HepG2 (cell line): ENCODE measurements around the gene APOM. TPM values are rescaled to one million over a fixed set of nuclear protein-coding genes. Genes with fewer than 3 reads are reported as not detected.

Experiments
- ATAC-seq: fragments of 200-7000 bp; cut with Tn5 transposase; 3 replicates; pipeline ENCODE4 v1.9.1; 2020; ENCODE audit warnings: mild to moderate bottlenecking, moderate library complexity
- BruUV-seq: library from RNA; stranded (reverse); fragments of 400-500 nt; replicated peaks from 2 replicates; lab custom pipeline; 2021; lab: Mats Ljungman, UMichigan
- CTCF ChIA-PET: fragments of 300-600 bp; formaldehyde crosslinking; extraction: SDS; loops from one replicate; lab custom pipeline; 2021; ENCODE audit warnings: low total read pairs, inconsistent platforms, low intra/inter-chr PET ratio; lab: Yijun Ruan, JAX
- POLR2A ChIA-PET: fragments of 350-600 bp; sonication (Branson Sonifier 250); formaldehyde crosslinking; loops from one replicate; lab custom pipeline; 2020; ENCODE audit warnings: antibody characterized with exemption, inconsistent platforms; lab: Yijun Ruan, JAX
- DNase-seq: peaks from one replicate; pipeline ENCODE4 v3.0.0-alpha.2; 2015; ENCODE audit warnings: low spot score
- FAIRE-seq: peaks from 3 replicates; lab custom pipeline; 2011; peaks lifted over from hg19 to GRCh38; lab: Jason Lieb, UNC
- H2AFZ ChIP-seq: one replicate; pipeline ENCODE4 v1.6.1; 2011; ENCODE audit warnings: low read length, inconsistent platforms
- H3K27ac ChIP-seq: fragments of 300-600 bp; 3 replicates; pipeline ENCODE4 v1.8.0; 2011; ENCODE audit warnings: mixed run types, mild to moderate bottlenecking, mixed read lengths, low read length, inconsistent platforms; ENCODE audit not compliant: insufficient read depth; ENCODE audit errors: extremely low read length
- H3K27me3 ChIP-seq, 2 experiments: fragments of 200-600 bp in 1 of 2; 2 replicates in 1 of 2; 3 replicates in 1 of 2; pipeline versions ENCODE4 v1.6.0 to v1.8.0; 2011; ENCODE audit warnings: low read length in 2 of 2, mild to moderate bottlenecking in 2 of 2, moderate library complexity in 2 of 2, inconsistent platforms in 1 of 2; ENCODE audit not compliant: insufficient read depth in 2 of 2, control insufficient read depth in 1 of 2
- H3K36me3 ChIP-seq, 2 experiments: fragments of 200-600 bp in 1 of 2; replicated peaks in 1 of 2; 2 replicates in 1 of 2; 3 replicates in 1 of 2; pipeline versions ENCODE4 v1.5.1 to v1.8.0; 2011; ENCODE audit warnings: low read length in 2 of 2, inconsistent platforms in 1 of 2; ENCODE audit not compliant: insufficient read depth in 2 of 2, control insufficient read depth in 1 of 2
- H3K4me1 ChIP-seq: 2 replicates; pipeline ENCODE4 v1.5.1; 2012; ENCODE audit warnings: low read length, inconsistent platforms; ENCODE audit not compliant: insufficient read depth
- H3K4me2 ChIP-seq: 2 replicates; pipeline ENCODE4 v1.6.0; 2011; ENCODE audit warnings: low read depth, low read length, inconsistent platforms
- H3K4me3 ChIP-seq, 3 experiments: fragments of 200-600 bp in 1 of 3; sonication (generic), shearing (Covaris generic) in 1 of 3; replicated peaks in 1 of 3; 2 replicates each; pipeline ENCODE4 v1.5.1; 2011 to 2016; ENCODE audit warnings: low read length in 3 of 3, inconsistent platforms in 2 of 3, low read depth in 2 of 3, mild to moderate bottlenecking in 2 of 3, control low read depth in 1 of 3, mixed read lengths in 1 of 3; ENCODE audit not compliant: insufficient read depth in 1 of 3
- H3K79me2 ChIP-seq: one replicate; pipeline ENCODE4 v1.6.1; 2011; ENCODE audit warnings: low read length, inconsistent platforms; ENCODE audit not compliant: insufficient read depth
- H3K9ac ChIP-seq: 2 replicates; pipeline ENCODE4 v1.6.0; 2011; ENCODE audit warnings: mild to moderate bottlenecking, low read depth, low read length, inconsistent platforms; ENCODE audit not compliant: insufficient read depth
- H3K9me3 ChIP-seq: 2 replicates; pipeline ENCODE4 v1.5.1; 2012; ENCODE audit warnings: mild to moderate bottlenecking, low read length
- H4K20me1 ChIP-seq: 2 replicates; pipeline ENCODE4 v1.6.0; 2011; ENCODE audit warnings: inconsistent platforms, mild to moderate bottlenecking, low read length, moderate library complexity; ENCODE audit not compliant: insufficient read depth
- CBX1 ChIP-seq: IDR thresholded peaks from one replicate; pipeline ENCODE4 v1.6.1; 2016; ENCODE audit warnings: antibody characterized with exemption, low read depth
- CENPT ChIP-seq: sonication (generic); formaldehyde crosslinking; IDR thresholded peaks from 2 replicates; pipeline ENCODE4 v1.8.0; 2022; ENCODE audit warnings: low read depth, mild to moderate bottlenecking, moderate library complexity, missing genetic modification reagents
- DBP ChIP-seq: sonication (generic); formaldehyde crosslinking; IDR thresholded peaks from 2 replicates; pipeline ENCODE4 v1.4.0; 2020; ENCODE audit warnings: missing genetic modification reagents; ENCODE audit errors: not compliant biosample characterization
- HHEX ChIP-seq: IDR thresholded peaks from 2 replicates; pipeline ENCODE4 v1.6.1; 2016; ENCODE audit warnings: control low read depth
- NFE2 ChIP-seq: sonication (generic); formaldehyde crosslinking; IDR thresholded peaks from 2 replicates; pipeline ENCODE4 v1.4.0; 2020; ENCODE audit warnings: missing genetic modification reagents
- NR3C1 ChIP-seq: sonication (generic); formaldehyde crosslinking; IDR thresholded peaks from 2 replicates; pipeline ENCODE4 v1.4.0; 2020; ENCODE audit warnings: missing genetic modification reagents
- PAWR ChIP-seq: sonication (generic); formaldehyde crosslinking; IDR thresholded peaks from 2 replicates; pipeline ENCODE4 v1.4.0; 2020; ENCODE audit warnings: missing genetic modification reagents, mild to moderate bottlenecking, borderline replicate concordance
- SP2 ChIP-seq: sonication (generic); formaldehyde crosslinking; IDR thresholded peaks from 2 replicates; pipeline ENCODE4 v1.5.1; 2020; ENCODE audit warnings: mild to moderate bottlenecking, missing genetic modification reagents
- SP4 ChIP-seq: sonication (generic); formaldehyde crosslinking; IDR thresholded peaks from 2 replicates; pipeline ENCODE4 v1.8.1; 2023; ENCODE audit warnings: mild to moderate bottlenecking, missing genetic modification reagents
- TOE1 ChIP-seq: sonication (generic); formaldehyde crosslinking; IDR thresholded peaks from 2 replicates; pipeline ENCODE4 v1.4.0; 2020; ENCODE audit warnings: mild to moderate bottlenecking, missing genetic modification reagents
- WGBS: methylation state at CpG from one replicate; pipeline ENCODE4 v1.1.6; 2017; ENCODE audit warnings: low lambda C conversion rate; 5-methylcytosine and 5-hydroxymethylcytosine counted together
- in situ Hi-C: cut with HindIII; loops from 2 replicates; pipeline ENCODE4 v1.10.0; 2017; ENCODE audit warnings: low pct_unique_long_range_greater_than_20kb; ENCODE audit not compliant: extremely low pct_ligation_motif_present
- intact Hi-C: fragments of 100-400 bp; cut with micrococcal nuclease; formaldehyde crosslinking; loops from one replicate; pipeline ENCODE4 v1.10.0; 2022; ENCODE audit not compliant: unreplicated experiment
- polyA plus RNA-seq, 8 experiments: library from polyadenylated mRNA; depleted of rRNA in 3 of 8; stranded (reverse) in 7 of 8; unstranded in 1 of 8; fragments of >200 nt; fragmentation: Illumina TruSeq in 4 of 8; extraction: Trizol in 4 of 8; gene quantifications; 2 replicates each; pipeline versions ENCODE4 v1.2.1 to v1.2.3, GENCODE V29; 2011 to 2016; ENCODE audit warnings: low read depth in 4 of 8, missing spikeins in 1 of 8, mixed read lengths in 1 of 8; ENCODE audit not compliant: insufficient read depth in 1 of 8
- total RNA-seq, 5 experiments: library from RNA; depleted of rRNA; stranded (reverse); fragments of >200 nt; fragmentation: Illumina TruSeq; extraction: Trizol; gene quantifications; 2 replicates each; pipeline ENCODE4 v1.2.3, GENCODE V29; 2016; ENCODE audit warnings: low read depth in 1 of 5
- TF ChIP-seq, protein P1 (sequence below): IDR thresholded peaks from 2 replicates; pipeline ENCODE4 v1.6.1; 2018; ENCODE audit warnings: missing genetic modification reagents, mild to moderate bottlenecking, missing compliant biosample characterization

APOM gene
- total and polyA plus RNA-seq, 2 of the 13 experiments (the other 11 are each of a cell fraction or from before 2014, with no cell fraction given): 98.2 to 1,140 TPM

DNA sequence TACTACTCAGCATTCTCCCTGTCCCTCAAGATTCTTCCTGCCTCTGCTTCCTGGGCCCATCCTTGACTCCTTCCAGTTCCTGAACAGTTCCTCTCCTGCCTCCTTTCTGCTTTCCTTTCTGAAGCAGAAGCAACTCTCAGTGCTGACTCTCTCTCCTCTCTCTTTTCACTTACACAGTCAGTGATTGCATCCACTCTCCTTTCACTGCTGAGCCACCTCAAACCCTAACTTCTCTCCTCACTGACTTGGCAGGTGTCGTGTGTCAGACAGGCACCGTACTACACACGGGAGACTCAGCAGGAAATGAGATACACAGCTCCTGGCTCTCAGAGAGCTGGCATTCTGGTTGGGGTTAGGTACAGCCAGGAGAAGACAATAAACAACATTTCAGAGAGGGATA is 41.9 kb downstream of the APOM start:
- H3K9me3 ChIP-seq: no peaks in the 10 kb centered on the region
- WGBS: 94% methylated on average over 3 of the region's 3 CpGs

More for the DNA sequence above, 41.9 kb downstream of the APOM start:
- Histone ChIP-seq H4K20me1 (no peaks in the 10 kb centered on the region), H2AFZ (no peak overlapping the region), H3K27me3 (no peaks in the 10 kb centered on the region; a peak in 2 of 5 replicates), H3K27ac (no peak overlapping the region), H3K9ac (no peak overlapping the region), H3K4me3 (no peak overlapping the region), H3K36me3 (peaks cover 24 to 48% of the 10 kb centered on the region in 2 experiments), H3K4me2 (no peak overlapping the region), H3K4me1 (peaks cover 32% of the 10 kb centered on the region), H3K79me2 (peaks cover 18% of the 10 kb centered on the region)
- DNase-seq (no peak), FAIRE-seq (no peak), ATAC-seq (no peak)
- in situ Hi-C loops (no loop called here), intact Hi-C loops (no loop called here)
- TF ChIP-seq SP4 (CRISPR knock-in tag) (no peak), TOE1 (CRISPR knock-in tag) (no peak), HHEX (CRISPR knock-in tag) (no peak), PAWR (CRISPR knock-in tag) (no peak), NFE2 (no peak), CENPT (no peak), CBX1 (no peak), NR3C1 (CRISPR knock-in tag) (no peak), SP2 (CRISPR knock-in tag) (no peak), DBP (CRISPR knock-in tag) (no peak)
- TF ChIP-seq, protein P1, sequence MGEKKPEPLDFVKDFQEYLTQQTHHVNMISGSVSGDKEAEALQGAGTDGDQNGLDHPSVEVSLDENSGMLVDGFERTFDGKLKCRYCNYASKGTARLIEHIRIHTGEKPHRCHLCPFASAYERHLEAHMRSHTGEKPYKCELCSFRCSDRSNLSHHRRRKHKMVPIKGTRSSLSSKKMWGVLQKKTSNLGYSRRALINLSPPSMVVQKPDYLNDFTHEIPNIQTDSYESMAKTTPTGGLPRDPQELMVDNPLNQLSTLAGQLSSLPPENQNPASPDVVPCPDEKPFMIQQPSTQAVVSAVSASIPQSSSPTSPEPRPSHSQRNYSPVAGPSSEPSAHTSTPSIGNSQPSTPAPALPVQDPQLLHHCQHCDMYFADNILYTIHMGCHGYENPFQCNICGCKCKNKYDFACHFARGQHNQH: no peak
- no TSS peak for BruUV-seq
- CTCF ChIA-PET: no interaction called here
- POLR2A ChIA-PET: no interaction called here
